ENCODE data around the gene POU2F2.

Gene POU2F2

GRCh38 chr19:42078058-42078457 lies 54.2 kb downstream of the POU2F2 start:
- POLR2A ChIA-PET: no interaction called here
- DNase-seq (ENCODE audit: low read depth, low spot score): no peak
- CTCF ChIA-PET: interaction anchor here (1.1 to 1.4 kb wide), 2 partner anchors 43 to 323 kb away, joined by 3 read pairs; no protein-coding TSS in a partner anchor
- no peak for TF ChIP-seq CTCF (IDR thresholded peaks at IDR 0.05; ENCODE audit: insufficient read depth, low read length, missing control alignments)
- H3K4me3 ChIP-seq (ENCODE audit: low read depth, low read length): peak overlapping the region; percentile 81

DNA sequence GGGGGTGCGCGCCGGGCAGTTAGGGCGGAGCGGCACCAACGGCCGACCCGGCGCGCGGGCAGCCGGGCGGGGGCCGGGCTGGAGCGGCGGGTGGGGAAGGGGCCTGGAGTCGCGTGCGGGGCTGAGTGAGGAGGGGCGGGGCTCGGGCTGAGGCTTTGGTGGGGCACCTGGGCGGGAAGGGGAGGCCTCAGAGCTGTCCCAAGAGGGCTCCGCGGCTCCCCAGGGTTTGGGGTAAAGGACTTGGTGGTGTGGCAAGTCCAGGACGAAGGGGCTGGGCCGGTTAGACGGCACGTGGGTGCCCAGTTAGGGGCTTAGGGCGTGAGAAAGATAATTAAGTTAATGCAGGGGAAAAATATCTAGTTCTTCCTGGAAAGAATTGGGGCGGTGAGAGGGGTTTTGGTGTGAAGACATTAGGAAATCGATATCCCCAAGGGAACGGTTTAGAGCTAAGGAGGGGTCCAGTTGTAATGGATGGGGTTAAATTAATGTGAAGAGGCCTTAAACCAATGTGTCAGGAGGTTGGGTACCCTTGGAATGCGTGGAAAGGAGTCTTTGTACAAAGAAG lies 55.8 kb downstream of the POU2F2 start:
- DNase-seq (ENCODE audit: low read depth, low spot score): no peak
- POLR2A ChIA-PET: interaction anchor here (0.9 to 1.6 kb wide), 5 partner anchors 11 to 156 kb away, joined by 3 to 4 read pairs (median 4); no protein-coding TSS in a partner anchor
- H3K4me3 ChIP-seq (ENCODE audit: low read depth, low read length): peak overlapping the region; percentile 81
- CTCF ChIA-PET: interaction anchor here (1.0 to 1.4 kb wide), 2 partner anchors 32 to 42 kb away, joined by 3 to 4 read pairs; no protein-coding TSS in a partner anchor
- TF ChIP-seq CTCF (IDR thresholded peaks at IDR 0.05; ENCODE audit: insufficient read depth, low read length, missing control alignments): no peak

- peak; percentile 94 for DNase-seq (ENCODE audit: low read depth, low spot score)
- H3K4me3 ChIP-seq (ENCODE audit: low read depth, low read length): peak within 1 kb of the TSS; percentile 81
- ChIA-PET POLR2A (interaction anchor here (0.9 to 1.6 kb wide), 5 partner anchors 11 to 157 kb away, joined by 3 to 4 read pairs (median 4); no protein-coding TSS in a partner anchor), CTCF (interaction anchor here (1.4 kb wide), 1 partner anchor 41 kb away, joined by 4 read pairs; no protein-coding TSS in a partner anchor)
- TF ChIP-seq CTCF (IDR thresholded peaks at IDR 0.05; ENCODE audit: insufficient read depth, low read length, missing control alignments): no peak
Observed at GRCh38 chr19:42075616-42076379, 56.4 kb downstream of the POU2F2 start, which contains the start of gene ZNF574. Gene ZNF574, plus strand, starts transcription at chr19:42076166. Its CDS starts 2,441 bp downstream, at chr19:42078607.

DNA sequence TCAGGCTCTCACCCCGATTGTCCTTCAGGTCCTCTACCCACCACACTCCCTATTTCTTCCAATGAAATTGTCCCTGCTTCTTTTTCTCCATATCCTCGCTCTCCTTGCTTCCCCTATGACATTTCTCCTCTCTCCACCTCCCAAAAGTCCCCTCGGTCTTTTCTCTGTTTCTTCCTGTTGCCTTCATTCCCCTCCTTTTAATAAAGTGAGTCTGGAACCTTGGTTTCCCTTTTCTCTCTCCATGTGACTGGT lies 57.0 kb downstream of the POU2F2 start:
- TF ChIP-seq CTCF (IDR thresholded peaks at IDR 0.05; ENCODE audit: insufficient read depth, low read length, missing control alignments): no peak
- POLR2A ChIA-PET: no interaction called here
- peak overlapping the region; percentile 66 for H3K4me3 ChIP-seq (ENCODE audit: low read depth, low read length)
- CTCF ChIA-PET: no interaction called here
- DNase-seq (ENCODE audit: low read depth, low spot score): no peak

DNA sequence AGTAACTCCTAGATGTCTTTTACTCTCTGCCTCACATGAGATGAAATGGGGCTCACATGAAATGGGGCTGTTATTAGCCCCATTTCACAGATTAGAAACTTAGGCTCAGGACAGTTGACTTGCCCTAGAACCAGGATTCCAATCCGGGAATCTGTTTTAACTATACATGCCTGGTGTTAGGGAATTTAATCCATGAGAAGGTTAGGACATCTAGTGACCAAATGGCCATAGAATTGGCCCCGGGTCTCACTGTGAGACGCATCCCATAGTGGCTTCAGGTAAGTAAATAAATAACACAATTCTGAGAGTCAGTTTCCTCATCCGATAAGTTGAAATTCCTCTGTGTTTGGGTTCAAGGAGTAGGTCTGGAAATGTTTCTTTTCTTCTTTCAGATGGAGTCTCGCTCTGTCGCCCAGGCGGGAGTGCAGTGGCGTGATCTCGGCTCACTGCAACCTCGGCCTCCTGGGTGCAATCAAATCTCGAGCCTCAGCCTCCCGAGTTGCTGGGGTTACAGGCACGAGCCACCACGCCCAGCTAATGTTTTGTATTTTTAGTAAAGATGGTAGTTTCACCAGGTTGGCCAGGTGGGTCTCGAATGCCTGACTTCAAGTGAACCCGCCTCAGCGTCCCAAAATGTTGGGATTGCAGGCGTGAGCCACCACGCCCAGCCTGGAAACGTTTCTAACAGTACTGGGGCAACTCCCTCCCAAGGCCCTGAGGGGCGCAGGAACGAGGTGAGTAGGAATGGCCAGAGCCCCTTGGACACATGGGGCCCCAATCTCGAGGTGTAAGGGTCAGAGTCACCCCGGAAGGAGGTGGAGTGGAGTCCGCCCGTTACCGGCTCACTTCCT lies 57.5 kb downstream of the POU2F2 start:
- CTCF ChIA-PET: no interaction called here
- no peak for TF ChIP-seq CTCF (IDR thresholded peaks at IDR 0.05; ENCODE audit: insufficient read depth, low read length, missing control alignments)
- no peak for DNase-seq (ENCODE audit: low read depth, low spot score)
- POLR2A ChIA-PET: no interaction called here
- H3K4me3 ChIP-seq (ENCODE audit: low read depth, low read length): peak overlapping the region; percentile 66

- DNase-seq (ENCODE audit: low read depth, low spot score): no peak
- no peak overlapping the region for H3K4me3 ChIP-seq (ENCODE audit: low read depth, low read length)
- POLR2A ChIA-PET: no interaction called here
- CTCF ChIA-PET: no interaction called here
- no peak for TF ChIP-seq CTCF (IDR thresholded peaks at IDR 0.05; ENCODE audit: insufficient read depth, low read length, missing control alignments)
Observed at GRCh38 chr19:42071247-42071646, 61.0 kb downstream of the POU2F2 start.

All from AG04449 (cell line).